ENCODE data around the gene ARHGEF11. TPM values are rescaled to one million over a fixed set of nuclear protein-coding genes. Genes with fewer than 3 reads are reported as not detected.

ARHGEF11 gene
- total and polyA plus RNA-seq, 4 donors: 5.8 to 23.7 (median 9.8) TPM

DNA sequence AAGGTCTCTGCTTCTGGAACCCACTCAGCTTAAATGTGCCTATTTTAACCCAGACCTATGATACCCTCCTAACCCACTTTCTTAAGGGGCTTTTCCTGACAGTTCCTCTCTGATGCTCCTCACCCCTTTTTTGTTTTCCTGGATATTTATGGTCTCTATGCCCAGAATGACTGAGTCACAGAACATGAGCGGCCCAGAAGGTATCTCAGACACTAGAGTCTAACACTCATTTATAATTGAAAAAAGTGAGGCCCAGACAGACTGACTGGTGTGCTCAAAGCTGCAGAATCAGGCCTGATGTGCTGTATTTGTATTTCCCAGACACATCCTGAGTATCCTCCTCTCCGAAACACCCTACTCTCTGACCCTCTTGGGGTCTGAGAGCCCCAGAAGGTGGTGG, 81.1 kb downstream of the ARHGEF11 start:
- no peaks in the 10 kb centered on the region for H3K4me1 ChIP-seq (ENCODE audit: control insufficient read depth in 4 of 4, insufficient read depth in 4 of 4, low read length in 3 of 4)
- no peaks in the 10 kb centered on the region for H3K9me3 ChIP-seq (ENCODE audit: control insufficient read depth in 4 of 4, low read length in 3 of 4)
- H3K27me3 ChIP-seq (ENCODE audit: control insufficient read depth in 4 of 4, insufficient read depth in 4 of 4, low read length in 3 of 4): no peaks in the 10 kb centered on the region
- peaks cover 10 to 54% (median 36%) of the 10 kb centered on the region in 4 donors for H3K36me3 ChIP-seq (ENCODE audit: control insufficient read depth in 4 of 4, insufficient read depth in 3 of 4, low read depth in 1 of 4, low read length in 3 of 4)
- H3K9ac ChIP-seq (ENCODE audit: low read depth in 1 of 2, low read length in 2 of 2): no peak overlapping the region
- H3K4me3 ChIP-seq (ENCODE audit: low read depth in 1 of 3, low read length in 3 of 3): no peak overlapping the region
- TF ChIP-seq HNF4A (conservative IDR thresholded peaks at IDR 0.05) (no peak), HNF4G (IDR thresholded peaks at IDR 0.05) (no peak), RXRA (IDR thresholded peaks at IDR 0.05) (no peak), NR2F2 (IDR thresholded peaks at IDR 0.05) (no peak)
- DNase-seq (ENCODE audit: low spot score): no peak
- no peak overlapping the region for H3K27ac ChIP-seq (ENCODE audit: low read depth in 1 of 2, low read length in 2 of 2)
- WGBS: over 99% methylated on average over 2 of the region's 2 CpGs

DNA sequence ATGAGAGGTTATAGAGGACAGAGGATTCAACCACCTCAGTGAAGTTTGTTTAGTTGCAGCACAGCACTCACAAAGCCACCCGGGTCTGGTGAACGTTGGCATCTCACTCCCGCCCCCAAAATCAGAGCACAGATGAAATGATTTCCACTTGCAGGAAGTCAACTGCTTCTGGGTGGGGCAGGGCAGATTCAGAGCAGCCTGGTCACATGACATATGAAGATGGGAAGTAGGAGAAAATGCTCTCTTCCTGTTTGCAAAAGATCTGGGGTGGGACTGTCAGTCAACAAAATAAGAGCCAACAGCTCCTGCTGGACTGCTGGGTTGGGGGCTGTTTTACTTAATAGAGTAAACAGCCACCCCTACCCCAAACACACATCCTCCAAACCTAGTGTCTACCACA, 81.9 kb downstream of the ARHGEF11 start:
- Histone ChIP-seq H3K4me3 (ENCODE audit: low read depth in 1 of 3, low read length in 3 of 3) (no peak overlapping the region), H3K27me3 (ENCODE audit: control insufficient read depth in 4 of 4, insufficient read depth in 4 of 4, low read length in 3 of 4) (no peaks in the 10 kb centered on the region), H3K9ac (ENCODE audit: low read depth in 1 of 2, low read length in 2 of 2) (no peak overlapping the region), H3K27ac (ENCODE audit: low read depth in 1 of 2, low read length in 2 of 2) (no peak overlapping the region), H3K36me3 (ENCODE audit: control insufficient read depth in 4 of 4, insufficient read depth in 3 of 4, low read depth in 1 of 4, low read length in 3 of 4) (peaks cover 10 to 59% (median 41%) of the 10 kb centered on the region in 4 donors), H3K4me1 (ENCODE audit: control insufficient read depth in 4 of 4, insufficient read depth in 4 of 4, low read length in 3 of 4) (no peaks in the 10 kb centered on the region), H3K9me3 (ENCODE audit: control insufficient read depth in 4 of 4, low read length in 3 of 4) (no peaks in the 10 kb centered on the region)
- DNase-seq (ENCODE audit: low spot score): no peak
- 38% methylated on average over 3 of the region's 3 CpGs for WGBS
- TF ChIP-seq RAD21 (IDR thresholded peaks at IDR 0.05): no peak
- no peak for TF ChIP-seq FOXA1 (IDR thresholded peaks at IDR 0.05)
- no peak for TF ChIP-seq JUND (IDR thresholded peaks at IDR 0.05)
- TF ChIP-seq, protein P1, sequence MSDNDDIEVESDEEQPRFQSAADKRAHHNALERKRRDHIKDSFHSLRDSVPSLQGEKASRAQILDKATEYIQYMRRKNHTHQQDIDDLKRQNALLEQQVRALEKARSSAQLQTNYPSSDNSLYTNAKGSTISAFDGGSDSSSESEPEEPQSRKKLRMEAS (IDR thresholded peaks at IDR 0.05): no peak
- TF ChIP-seq RXRA (IDR thresholded peaks at IDR 0.05): no peak
- TF ChIP-seq, protein P2, sequence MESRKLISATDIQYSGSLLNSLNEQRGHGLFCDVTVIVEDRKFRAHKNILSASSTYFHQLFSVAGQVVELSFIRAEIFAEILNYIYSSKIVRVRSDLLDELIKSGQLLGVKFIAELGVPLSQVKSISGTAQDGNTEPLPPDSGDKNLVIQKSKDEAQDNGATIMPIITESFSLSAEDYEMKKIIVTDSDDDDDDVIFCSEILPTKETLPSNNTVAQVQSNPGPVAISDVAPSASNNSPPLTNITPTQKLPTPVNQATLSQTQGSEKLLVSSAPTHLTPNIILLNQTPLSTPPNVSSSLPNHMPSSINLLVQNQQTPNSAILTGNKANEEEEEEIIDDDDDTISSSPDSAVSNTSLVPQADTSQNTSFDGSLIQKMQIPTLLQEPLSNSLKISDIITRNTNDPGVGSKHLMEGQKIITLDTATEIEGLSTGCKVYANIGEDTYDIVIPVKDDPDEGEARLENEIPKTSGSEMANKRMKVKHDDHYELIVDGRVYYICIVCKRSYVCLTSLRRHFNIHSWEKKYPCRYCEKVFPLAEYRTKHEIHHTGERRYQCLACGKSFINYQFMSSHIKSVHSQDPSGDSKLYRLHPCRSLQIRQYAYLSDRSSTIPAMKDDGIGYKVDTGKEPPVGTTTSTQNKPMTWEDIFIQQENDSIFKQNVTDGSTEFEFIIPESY (IDR thresholded peaks at IDR 0.05): no peak
- TF ChIP-seq EGR1 (IDR thresholded peaks at IDR 0.05; ENCODE audit: low read depth in 2 of 2): no peak
- no peak for TF ChIP-seq SP1 (IDR thresholded peaks at IDR 0.05)
- TF ChIP-seq, protein P3, sequence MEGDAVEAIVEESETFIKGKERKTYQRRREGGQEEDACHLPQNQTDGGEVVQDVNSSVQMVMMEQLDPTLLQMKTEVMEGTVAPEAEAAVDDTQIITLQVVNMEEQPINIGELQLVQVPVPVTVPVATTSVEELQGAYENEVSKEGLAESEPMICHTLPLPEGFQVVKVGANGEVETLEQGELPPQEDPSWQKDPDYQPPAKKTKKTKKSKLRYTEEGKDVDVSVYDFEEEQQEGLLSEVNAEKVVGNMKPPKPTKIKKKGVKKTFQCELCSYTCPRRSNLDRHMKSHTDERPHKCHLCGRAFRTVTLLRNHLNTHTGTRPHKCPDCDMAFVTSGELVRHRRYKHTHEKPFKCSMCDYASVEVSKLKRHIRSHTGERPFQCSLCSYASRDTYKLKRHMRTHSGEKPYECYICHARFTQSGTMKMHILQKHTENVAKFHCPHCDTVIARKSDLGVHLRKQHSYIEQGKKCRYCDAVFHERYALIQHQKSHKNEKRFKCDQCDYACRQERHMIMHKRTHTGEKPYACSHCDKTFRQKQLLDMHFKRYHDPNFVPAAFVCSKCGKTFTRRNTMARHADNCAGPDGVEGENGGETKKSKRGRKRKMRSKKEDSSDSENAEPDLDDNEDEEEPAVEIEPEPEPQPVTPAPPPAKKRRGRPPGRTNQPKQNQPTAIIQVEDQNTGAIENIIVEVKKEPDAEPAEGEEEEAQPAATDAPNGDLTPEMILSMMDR (IDR thresholded peaks at IDR 0.05; ENCODE audit: low read depth, low read length, missing input control): no peak
- no peak for TF ChIP-seq GABPA (IDR thresholded peaks at IDR 0.05 in 1 of 2, conservative IDR thresholded peaks at IDR 0.05 in 1 of 2)
- TF ChIP-seq YY1 (IDR thresholded peaks at IDR 0.05): no peak
- TF ChIP-seq NR2F2 (IDR thresholded peaks at IDR 0.05): no peak
- no peak for TF ChIP-seq FOXA2 (IDR thresholded peaks at IDR 0.05)
- TF ChIP-seq TAF1 (conservative IDR thresholded peaks at IDR 0.05): no peak
- TF ChIP-seq HNF4A (conservative IDR thresholded peaks at IDR 0.05): no peak
- TF ChIP-seq, protein P4, sequence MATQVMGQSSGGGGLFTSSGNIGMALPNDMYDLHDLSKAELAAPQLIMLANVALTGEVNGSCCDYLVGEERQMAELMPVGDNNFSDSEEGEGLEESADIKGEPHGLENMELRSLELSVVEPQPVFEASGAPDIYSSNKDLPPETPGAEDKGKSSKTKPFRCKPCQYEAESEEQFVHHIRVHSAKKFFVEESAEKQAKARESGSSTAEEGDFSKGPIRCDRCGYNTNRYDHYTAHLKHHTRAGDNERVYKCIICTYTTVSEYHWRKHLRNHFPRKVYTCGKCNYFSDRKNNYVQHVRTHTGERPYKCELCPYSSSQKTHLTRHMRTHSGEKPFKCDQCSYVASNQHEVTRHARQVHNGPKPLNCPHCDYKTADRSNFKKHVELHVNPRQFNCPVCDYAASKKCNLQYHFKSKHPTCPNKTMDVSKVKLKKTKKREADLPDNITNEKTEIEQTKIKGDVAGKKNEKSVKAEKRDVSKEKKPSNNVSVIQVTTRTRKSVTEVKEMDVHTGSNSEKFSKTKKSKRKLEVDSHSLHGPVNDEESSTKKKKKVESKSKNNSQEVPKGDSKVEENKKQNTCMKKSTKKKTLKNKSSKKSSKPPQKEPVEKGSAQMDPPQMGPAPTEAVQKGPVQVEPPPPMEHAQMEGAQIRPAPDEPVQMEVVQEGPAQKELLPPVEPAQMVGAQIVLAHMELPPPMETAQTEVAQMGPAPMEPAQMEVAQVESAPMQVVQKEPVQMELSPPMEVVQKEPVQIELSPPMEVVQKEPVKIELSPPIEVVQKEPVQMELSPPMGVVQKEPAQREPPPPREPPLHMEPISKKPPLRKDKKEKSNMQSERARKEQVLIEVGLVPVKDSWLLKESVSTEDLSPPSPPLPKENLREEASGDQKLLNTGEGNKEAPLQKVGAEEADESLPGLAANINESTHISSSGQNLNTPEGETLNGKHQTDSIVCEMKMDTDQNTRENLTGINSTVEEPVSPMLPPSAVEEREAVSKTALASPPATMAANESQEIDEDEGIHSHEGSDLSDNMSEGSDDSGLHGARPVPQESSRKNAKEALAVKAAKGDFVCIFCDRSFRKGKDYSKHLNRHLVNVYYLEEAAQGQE (IDR thresholded peaks at IDR 0.05): no peak
- no peak for TF ChIP-seq HNF4G (IDR thresholded peaks at IDR 0.05)
- TF ChIP-seq, protein P5, sequence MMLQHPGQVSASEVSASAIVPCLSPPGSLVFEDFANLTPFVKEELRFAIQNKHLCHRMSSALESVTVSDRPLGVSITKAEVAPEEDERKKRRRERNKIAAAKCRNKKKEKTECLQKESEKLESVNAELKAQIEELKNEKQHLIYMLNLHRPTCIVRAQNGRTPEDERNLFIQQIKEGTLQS (IDR thresholded peaks at IDR 0.05): no peak
